GOT3 (cell line): ENCODE data around the gene FSIP2.
"Not testable (repeated sequence)": the region's sequence is repeated elsewhere in the genome, so short reads cannot be mapped to it uniquely, and the experiment has no call there.

ENCODE experiments used
- DNase-seq: peaks from one replicate; lab custom pipeline; 2025; ENCODE audit warnings: mixed read lengths; lab: John Stamatoyannopoulos, UW

FSIP2 gene

GRCh38 chr2:185802926-185803325, 64.3 kb downstream of the FSIP2 start:
- no peak for DNase-seq

- DNase-seq = no peak
These were observed 68.2 kb downstream of the FSIP2 start for GRCh38 chr2:185806783-185807182.

GRCh38 chr2:185807351-185807750, 68.7 kb downstream of the FSIP2 start:
- DNase-seq = no peak

GRCh38 chr2:185811580-185811979, 73.0 kb downstream of the FSIP2 start:
- DNase-seq = no peak

GRCh38 chr2:185813707-185814106, 75.1 kb downstream of the FSIP2 start:
- no peak for DNase-seq

GRCh38 chr2:185817991-185818390, 79.4 kb downstream of the FSIP2 start:
- DNase-seq = no peak

GRCh38 chr2:185821467-185821866, 82.9 kb downstream of the FSIP2 start:
- DNase-seq = no peak

GRCh38 chr2:185823773-185824172, 85.2 kb downstream of the FSIP2 start:
- DNase-seq = no peak

GRCh38 chr2:185825557-185825956, 87.0 kb downstream of the FSIP2 start:
- DNase-seq = no peak

- no peak for DNase-seq
These were observed 89.7 kb downstream of the FSIP2 start for GRCh38 chr2:185828326-185828725.

GRCh38 chr2:185833864-185834263, 95.3 kb downstream of the FSIP2 start:
- no peak for DNase-seq

GRCh38 chr2:185835974-185836373, 97.4 kb downstream of the FSIP2 start:
- DNase-seq = no peak

- no peak for DNase-seq
These were observed 116.3 kb downstream of the FSIP2 start for GRCh38 chr2:185854885-185855284.

GRCh38 chr2:185857691-185858090, 119.1 kb downstream of the FSIP2 start:
- no peak for DNase-seq

- no peak for DNase-seq
These were observed 120.9 kb downstream of the FSIP2 start for GRCh38 chr2:185859506-185859905.

GRCh38 chr2:185860321-185860720, 121.7 kb downstream of the FSIP2 start:
- no peak for DNase-seq

- DNase-seq = no peak
These were observed 124.2 kb downstream of the FSIP2 start for GRCh38 chr2:185862657-185863398.

- not testable (repeated sequence) for DNase-seq
These were observed 126.1 kb downstream of the FSIP2 start for GRCh38 chr2:185864468-185865260.

GRCh38 chr2:185875136-185875931, 136.7 kb downstream of the FSIP2 start:
- no peak for DNase-seq

- DNase-seq = no peak
These were observed 137.6 kb downstream of the FSIP2 start for GRCh38 chr2:185876234-185876633.

GRCh38 chr2:185880396-185880795, 141.8 kb downstream of the FSIP2 start:
- no peak for DNase-seq
